ENCODE measurements around the gene STK32C. TPM values are rescaled to one million over a fixed set of nuclear protein-coding genes. Genes with fewer than 3 reads are reported as not detected.

STK32C gene
- total RNA-seq, 1 donor from 2014 or later = 13.6 TPM

DNA sequence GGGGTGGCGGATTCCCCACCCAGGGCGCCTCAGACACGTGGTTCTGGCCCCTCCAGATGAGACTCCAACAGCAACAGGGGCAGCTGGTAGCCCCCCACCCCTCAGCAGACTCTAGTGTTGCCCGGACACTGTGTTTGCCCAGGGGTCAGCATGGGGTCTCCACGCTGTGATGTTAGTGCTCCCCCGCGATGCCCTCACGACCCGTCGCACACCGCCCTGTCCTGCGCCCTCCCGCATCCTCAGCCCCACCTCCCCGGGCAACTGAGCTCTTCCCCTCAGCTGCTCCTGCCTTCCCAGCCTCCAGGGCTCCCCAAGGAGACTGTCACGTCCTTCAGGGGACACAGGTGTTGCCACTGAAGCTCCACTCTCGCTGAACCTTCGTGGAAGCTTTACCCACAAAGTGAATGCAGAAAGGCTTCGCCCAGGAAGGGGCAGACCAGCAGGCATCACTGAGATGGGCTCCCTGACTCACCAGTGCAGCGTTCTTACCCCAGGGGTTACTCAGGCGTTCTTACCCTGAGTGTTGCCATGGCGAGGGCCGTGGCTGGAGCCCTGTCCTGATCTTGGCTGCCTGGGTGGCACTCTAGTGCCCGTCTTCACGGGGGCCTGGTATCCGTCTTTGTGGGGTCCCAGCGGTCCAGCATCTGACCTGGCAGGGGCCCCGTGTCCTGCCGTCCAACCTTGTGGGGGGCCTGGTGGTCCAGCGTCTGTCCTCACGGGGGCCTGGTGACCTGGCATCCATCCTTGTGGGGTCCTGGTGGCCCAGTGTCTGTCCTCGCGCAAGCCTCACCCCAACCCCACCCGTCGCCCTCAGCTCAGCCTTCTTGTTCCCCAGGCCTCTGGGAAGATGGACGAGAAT is 106.4 kb downstream of the STK32C start:
- no peaks in the 10 kb centered on the region for H3K9me3 Mint-ChIP-seq (ENCODE audit: unreplicated experiment)
- Histone ChIP-seq H3K9ac (ENCODE audit: low read length) (no peak overlapping the region), H3K9me3 (ENCODE audit: insufficient read depth, low read depth, low read length) (no peaks in the 10 kb centered on the region), H3K27ac (ENCODE audit: low read depth, low read length) (no peak overlapping the region), H3K79me2 (ENCODE audit: insufficient read depth, low read length) (no peaks in the 10 kb centered on the region), H3K4me1 (ENCODE audit: insufficient read depth, low read length) (no peaks in the 10 kb centered on the region), H3K27me3 (ENCODE audit: insufficient read depth, low read length) (no peaks in the 10 kb centered on the region), H3K4me3 (ENCODE audit: insufficient read depth, low read depth, low read length) (no peak overlapping the region), H3K36me3 (ENCODE audit: insufficient read depth, low read length) (no peaks in the 10 kb centered on the region), H4K20me1 (ENCODE audit: insufficient read depth, low read length) (no peaks in the 10 kb centered on the region), H2AFZ (ENCODE audit: low read depth, low read length) (no peak overlapping the region), H3K4me2 (ENCODE audit: low read length) (no peak overlapping the region)
- TF ChIP-seq EZH2 (IDR thresholded peaks at IDR 0.05; ENCODE audit: insufficient read depth, low read length) = no peak
- TF ChIP-seq, protein P1, sequence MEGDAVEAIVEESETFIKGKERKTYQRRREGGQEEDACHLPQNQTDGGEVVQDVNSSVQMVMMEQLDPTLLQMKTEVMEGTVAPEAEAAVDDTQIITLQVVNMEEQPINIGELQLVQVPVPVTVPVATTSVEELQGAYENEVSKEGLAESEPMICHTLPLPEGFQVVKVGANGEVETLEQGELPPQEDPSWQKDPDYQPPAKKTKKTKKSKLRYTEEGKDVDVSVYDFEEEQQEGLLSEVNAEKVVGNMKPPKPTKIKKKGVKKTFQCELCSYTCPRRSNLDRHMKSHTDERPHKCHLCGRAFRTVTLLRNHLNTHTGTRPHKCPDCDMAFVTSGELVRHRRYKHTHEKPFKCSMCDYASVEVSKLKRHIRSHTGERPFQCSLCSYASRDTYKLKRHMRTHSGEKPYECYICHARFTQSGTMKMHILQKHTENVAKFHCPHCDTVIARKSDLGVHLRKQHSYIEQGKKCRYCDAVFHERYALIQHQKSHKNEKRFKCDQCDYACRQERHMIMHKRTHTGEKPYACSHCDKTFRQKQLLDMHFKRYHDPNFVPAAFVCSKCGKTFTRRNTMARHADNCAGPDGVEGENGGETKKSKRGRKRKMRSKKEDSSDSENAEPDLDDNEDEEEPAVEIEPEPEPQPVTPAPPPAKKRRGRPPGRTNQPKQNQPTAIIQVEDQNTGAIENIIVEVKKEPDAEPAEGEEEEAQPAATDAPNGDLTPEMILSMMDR (IDR thresholded peaks at IDR 0.05; ENCODE audit: insufficient read depth, low read depth, low read length) = no peak
- peaks cover 5% of the 10 kb centered on the region for H3K36me3 Mint-ChIP-seq (ENCODE audit: low read depth, unreplicated experiment)
- no peaks in the 10 kb centered on the region for H3K4me1 Mint-ChIP-seq (ENCODE audit: low read depth, unreplicated experiment)
- no peak for FAIRE-seq
- H3K27ac Mint-ChIP-seq (ENCODE audit: unreplicated experiment) = no peak overlapping the region
- H3K27me3 Mint-ChIP-seq (ENCODE audit: low read depth, unreplicated experiment) = no peaks in the 10 kb centered on the region
- no peak for DNase-seq (ENCODE audit: low read depth)
- no peak overlapping the region for H3K4me3 Mint-ChIP-seq (ENCODE audit: unreplicated experiment)

GRCh38 chr10:132200344-132201110 is 107.2 kb downstream of the STK32C start:
- H3K27ac ChIP-seq (ENCODE audit: low read depth, low read length) = no peak overlapping the region

More at GRCh38 chr10:132200344-132201110, 107.2 kb downstream of the STK32C start:
- H3K4me1 Mint-ChIP-seq (ENCODE audit: low read depth, unreplicated experiment) = no peaks in the 10 kb centered on the region
- H3K9me3 Mint-ChIP-seq (ENCODE audit: unreplicated experiment) = no peaks in the 10 kb centered on the region
- no peak for FAIRE-seq
- Histone ChIP-seq H3K27me3 (ENCODE audit: insufficient read depth, low read length) (no peaks in the 10 kb centered on the region), H3K4me2 (ENCODE audit: low read length) (no peak overlapping the region), H2AFZ (ENCODE audit: low read depth, low read length) (no peak overlapping the region), H3K4me3 (ENCODE audit: insufficient read depth, low read depth, low read length) (no peak overlapping the region), H3K9ac (ENCODE audit: low read length) (no peak overlapping the region), H3K9me3 (ENCODE audit: insufficient read depth, low read depth, low read length) (no peaks in the 10 kb centered on the region), H3K4me1 (ENCODE audit: insufficient read depth, low read length) (no peaks in the 10 kb centered on the region), H4K20me1 (ENCODE audit: insufficient read depth, low read length) (peaks cover 1% of the 10 kb centered on the region), H3K36me3 (ENCODE audit: insufficient read depth, low read length) (no peaks in the 10 kb centered on the region), H3K79me2 (ENCODE audit: insufficient read depth, low read length) (no peaks in the 10 kb centered on the region)
- H3K27ac Mint-ChIP-seq (ENCODE audit: unreplicated experiment) = no peak overlapping the region
- no peaks in the 10 kb centered on the region for H3K27me3 Mint-ChIP-seq (ENCODE audit: low read depth, unreplicated experiment)
- DNase-seq (ENCODE audit: low read depth) = no peak
- no peak overlapping the region for H3K4me3 Mint-ChIP-seq (ENCODE audit: unreplicated experiment)
- H3K36me3 Mint-ChIP-seq (ENCODE audit: low read depth, unreplicated experiment) = peaks cover 5% of the 10 kb centered on the region
- no peak for TF ChIP-seq EZH2 (IDR thresholded peaks at IDR 0.05; ENCODE audit: insufficient read depth, low read length)
- TF ChIP-seq, protein P1 (IDR thresholded peaks at IDR 0.05; ENCODE audit: insufficient read depth, low read depth, low read length) = no peak
